SKM-1 (cell line): Measurements from ENCODE around the gene ARHGAP15.

Experiments
- DNase-seq: peaks from one replicate; lab custom pipeline; 2025; ENCODE audit not compliant: unreplicated experiment; lab: John Stamatoyannopoulos, UW

Gene ARHGAP15

DNA sequence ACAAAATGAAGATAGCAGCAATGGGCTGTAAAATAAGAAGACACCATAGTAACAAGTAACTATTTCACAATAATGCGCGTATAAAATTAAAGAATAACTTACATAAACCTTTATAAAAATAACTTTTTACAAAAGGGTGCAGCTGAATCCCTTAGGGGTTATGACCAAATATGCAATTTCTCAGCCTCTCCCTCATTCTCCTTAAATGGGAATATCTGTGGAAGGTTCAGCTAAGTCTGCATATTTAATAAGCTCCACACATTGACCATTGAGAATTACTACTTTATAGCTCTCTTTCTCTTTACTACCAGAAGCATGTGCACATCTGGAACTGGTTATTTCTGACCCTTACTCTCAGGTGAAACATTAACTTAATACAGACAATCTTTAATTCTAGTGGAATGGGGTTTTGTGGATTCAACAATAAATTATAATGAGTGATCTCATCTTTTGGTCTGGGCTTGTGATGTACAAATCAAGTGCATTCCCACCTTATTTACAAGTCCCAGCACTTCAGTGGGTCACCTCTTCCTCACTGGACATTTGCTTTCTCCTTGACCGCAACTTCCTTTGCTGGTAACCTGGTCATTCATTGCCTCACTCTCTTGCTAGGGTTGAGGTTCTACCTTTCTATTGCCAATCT is 15.7 kb downstream of the ARHGAP15 start:
- DNase-seq = no peak

DNA sequence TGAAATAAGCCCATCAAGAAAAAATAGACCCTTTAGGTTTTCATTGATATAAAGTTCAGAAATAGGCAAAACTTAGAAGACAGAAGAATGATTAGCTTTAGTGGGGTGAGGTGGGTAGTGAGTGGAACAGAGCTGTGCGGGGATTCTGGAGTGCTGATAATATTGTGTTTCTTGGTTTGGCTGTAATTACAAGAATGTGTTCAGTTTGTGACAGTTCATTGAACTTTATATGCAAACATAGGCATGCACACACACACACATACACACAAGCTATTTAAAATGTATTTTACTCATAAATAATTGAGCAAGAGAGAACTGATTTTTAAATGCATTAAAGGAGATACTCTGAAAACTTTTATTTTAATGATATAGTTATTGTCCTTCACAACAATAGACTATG is 17.1 kb downstream of the ARHGAP15 start:
- DNase-seq = no peak

DNA sequence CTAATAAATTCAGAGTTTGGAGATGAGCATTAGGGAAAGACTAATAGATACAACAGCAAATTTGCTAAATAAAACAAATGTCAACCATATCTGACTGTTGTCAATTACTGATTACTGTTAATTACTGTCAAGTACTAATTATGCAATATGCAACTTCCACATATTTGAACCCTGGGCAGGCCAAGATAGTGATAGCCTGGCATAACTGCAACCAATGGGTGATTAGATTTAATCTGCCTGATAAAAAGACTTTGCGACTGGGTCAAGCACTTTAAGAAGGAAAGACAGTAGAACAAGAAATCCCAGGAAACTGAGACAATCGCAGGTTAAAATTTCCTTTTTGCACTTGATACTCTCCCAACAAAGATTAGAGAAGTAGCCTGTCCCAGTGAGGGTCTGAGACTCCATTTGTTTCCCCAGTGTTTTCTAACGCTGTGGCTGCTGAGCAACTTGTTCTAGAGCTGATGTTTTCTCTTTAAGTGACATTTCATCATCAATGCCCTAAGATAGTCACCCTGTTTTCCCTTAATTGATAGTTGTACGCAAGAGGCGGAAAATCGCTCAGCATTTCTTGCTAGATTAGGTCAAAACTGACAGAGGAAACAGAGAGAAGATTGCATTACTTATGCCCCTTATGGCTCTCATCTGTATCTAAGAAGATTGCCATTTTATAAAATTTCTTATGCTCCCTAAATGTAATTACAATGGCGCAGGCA is 17.8 kb downstream of the ARHGAP15 start:
- no peak for DNase-seq

DNA sequence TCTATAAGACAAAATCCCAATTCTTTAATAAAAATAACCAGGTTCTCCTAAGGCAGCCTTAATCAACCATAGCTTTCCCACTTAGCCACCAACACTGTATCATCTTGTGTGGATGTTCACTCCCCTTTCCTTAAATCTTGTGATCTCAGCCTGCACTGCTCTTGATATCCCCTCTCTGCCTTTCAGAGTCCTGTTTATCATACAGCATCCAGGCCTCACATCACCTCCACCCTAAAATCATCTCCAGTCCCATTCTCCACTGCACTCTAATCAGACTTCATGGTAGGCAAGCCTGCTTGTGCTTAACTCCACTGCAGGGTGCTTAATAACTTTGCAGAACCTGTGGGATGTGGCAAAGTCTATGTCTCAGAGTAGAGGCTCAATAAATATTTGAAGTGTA is 18.8 kb downstream of the ARHGAP15 start:
- DNase-seq = no peak

DNA sequence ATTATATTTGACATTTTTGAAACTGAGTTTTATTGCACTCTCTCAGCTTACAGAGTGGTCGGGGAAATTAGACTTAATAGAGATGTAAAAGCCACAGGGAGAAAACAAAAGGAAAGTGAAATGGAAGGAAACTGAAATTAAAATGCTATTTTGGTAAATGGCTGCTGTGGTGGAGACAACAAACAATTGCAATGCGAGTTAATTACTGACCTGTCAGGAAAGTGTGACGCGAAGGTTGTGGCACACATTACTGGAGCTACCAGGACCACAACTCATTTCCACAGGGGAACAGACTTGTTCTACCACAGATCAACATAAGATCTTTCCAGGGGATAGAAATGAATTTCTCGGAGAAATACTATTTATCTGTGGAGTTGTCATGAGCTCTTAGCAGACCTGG is 19.5 kb downstream of the ARHGAP15 start:
- no peak for DNase-seq

DNA sequence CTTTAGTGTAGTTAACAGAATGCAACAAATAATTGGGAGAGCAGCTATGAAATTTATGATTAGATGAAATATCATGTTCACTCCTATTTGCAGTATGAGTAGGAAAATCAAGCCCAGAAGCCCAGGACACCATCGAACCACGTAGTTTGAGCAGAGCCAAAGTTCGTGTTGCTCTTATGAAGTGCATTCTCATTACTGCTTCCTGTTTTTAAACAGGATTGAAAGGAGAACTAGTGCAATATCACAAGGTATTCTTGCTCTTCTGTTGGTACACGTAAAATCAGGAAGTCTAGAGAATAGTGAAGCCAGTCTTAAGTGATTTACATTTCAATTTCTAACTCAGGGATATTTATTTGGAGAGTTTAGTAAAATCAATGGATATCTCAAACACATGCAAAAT is 21.1 kb downstream of the ARHGAP15 start:
- DNase-seq = peak; percentile 94

DNA sequence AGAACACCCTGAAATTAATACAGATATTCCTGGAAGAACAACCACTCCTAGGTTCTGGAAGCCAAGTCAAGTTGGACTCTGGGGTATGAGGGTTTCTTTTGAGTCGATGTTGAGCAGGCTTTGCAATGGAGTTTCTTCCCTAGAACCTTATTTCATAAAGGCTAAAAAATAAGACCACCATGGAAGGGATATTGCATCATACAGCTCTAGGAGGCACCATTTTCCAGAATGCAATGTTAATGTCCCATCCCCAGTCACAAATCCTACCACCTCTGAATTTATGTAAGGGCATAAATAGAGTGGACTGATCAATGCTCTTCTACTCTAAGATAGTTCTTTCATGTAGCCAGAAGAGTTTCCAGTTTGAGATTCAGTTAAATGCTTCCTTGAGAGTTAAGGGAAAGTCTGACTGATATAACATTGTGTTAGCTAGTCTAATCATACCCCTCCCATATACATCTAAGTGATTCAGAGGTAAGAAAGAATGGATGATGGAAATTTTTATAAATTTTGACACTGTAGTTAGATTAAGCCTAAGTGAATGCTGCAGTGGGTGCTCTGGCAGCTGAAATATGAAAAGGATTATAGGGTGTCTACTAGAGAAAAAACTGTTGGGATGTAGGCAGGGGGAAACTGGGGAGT is 22.0 kb downstream of the ARHGAP15 start:
- no peak for DNase-seq

DNA sequence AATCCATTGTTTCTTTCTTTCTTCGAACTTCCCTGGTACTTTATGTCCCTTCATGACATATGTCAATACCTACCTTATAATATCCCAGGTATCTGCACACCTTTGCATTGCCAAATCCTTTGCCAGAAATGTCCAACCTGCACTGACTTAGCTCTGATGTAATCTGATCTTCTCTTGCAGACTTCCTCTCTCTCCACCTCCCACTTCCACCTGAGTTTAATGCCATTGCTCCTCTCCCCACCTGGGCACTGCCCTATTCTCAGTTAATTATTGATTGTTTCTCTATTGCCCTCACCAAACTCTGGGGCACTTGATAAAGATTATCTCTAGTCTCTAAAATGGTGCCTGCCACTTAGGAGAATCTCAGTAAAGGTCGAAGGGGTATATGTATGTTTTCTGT is 23.0 kb downstream of the ARHGAP15 start:
- DNase-seq = no peak

DNA sequence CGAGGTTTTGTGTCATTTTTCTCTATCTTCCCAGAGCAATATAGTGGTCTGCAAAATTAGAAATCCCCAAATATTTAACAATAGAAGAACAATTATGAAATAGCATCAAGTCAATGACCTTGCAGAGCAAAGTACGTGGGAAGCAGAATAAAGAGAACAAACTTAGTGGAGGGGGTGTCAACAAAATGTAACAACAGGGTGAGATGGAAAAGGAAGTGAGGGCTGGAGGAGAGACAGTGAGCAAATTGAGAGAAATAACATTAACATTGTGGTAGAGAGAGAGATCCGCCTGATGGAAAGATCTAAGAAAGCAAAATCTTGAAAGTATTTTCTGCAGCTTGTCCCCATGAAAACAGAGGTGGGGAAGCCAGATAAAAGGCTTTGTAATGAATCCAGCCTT is 23.4 kb downstream of the ARHGAP15 start:
- no peak for DNase-seq

DNA sequence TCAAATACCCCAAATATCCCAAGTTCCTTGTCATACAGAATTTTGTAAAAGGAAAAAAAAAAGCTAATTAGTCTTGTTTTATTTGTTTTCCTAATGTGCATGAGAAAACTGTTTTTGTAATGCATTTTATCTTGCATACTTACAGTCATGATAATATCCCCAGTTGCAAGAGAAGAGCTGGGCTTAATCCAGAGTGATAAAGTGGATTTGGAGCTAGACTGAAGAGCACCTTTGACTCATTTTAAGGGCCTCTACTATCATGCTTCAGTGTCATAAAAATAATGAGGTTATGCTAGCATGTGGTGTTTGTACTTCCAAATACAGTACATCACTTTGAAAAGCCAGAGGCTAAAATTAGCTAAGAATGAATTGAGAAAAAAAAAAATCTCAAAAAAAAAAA is 26.4 kb downstream of the ARHGAP15 start:
- DNase-seq = no peak

DNA sequence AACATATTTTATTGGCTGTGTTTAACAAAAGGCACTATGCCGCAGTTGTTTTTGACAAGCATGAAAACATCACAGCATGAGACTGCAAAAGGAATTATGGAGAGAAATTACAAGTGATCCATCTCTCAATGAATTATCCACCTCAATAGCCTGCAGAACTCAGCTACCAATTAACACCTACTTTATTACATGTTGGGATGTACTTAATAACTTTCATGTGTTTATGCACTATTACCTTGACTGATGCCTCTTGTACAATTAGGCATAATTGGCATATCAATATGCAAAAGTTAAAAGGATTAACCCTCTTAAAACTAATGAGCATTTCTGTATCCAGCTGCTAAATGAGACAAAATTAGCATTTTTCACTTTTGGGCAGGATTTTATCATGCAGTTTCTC is 27.8 kb downstream of the ARHGAP15 start:
- no peak for DNase-seq

DNA sequence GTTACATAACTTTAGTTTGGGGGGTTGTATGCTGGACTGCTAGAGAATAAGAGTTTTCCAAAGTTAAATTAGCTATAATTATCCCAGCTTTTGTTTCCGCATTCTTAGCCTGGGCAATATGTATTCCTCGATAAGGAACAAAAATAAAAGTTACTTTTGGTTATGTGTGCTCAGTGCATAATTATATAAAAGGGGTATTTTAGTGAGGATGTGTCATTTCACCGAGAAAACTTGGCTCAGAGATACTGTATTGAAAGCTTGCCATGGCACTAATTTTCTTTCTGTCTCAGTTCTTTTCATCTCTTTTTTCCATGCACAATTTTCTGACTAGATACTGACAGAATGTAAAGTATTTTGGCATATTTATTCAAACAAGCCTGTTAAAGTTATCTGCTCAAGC is 28.2 kb downstream of the ARHGAP15 start:
- no peak for DNase-seq

DNA sequence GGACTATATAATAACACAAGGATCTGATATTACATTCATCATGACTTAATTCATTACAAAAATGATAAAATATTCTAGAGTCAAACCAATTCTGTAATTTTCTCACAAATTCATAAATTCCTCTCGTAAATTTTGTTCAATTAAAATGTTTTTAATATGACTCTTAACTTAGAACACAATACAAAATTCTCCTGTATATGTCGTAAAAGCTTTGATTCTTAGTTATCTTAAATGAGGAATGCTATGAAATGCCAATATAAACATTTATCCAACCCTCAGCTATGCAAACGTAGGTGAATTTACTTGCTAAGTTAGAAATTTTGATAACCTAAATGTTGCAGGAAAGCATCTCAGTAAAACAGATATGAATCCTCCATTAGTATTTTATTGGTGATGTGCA is 28.9 kb downstream of the ARHGAP15 start:
- DNase-seq = no peak

DNA sequence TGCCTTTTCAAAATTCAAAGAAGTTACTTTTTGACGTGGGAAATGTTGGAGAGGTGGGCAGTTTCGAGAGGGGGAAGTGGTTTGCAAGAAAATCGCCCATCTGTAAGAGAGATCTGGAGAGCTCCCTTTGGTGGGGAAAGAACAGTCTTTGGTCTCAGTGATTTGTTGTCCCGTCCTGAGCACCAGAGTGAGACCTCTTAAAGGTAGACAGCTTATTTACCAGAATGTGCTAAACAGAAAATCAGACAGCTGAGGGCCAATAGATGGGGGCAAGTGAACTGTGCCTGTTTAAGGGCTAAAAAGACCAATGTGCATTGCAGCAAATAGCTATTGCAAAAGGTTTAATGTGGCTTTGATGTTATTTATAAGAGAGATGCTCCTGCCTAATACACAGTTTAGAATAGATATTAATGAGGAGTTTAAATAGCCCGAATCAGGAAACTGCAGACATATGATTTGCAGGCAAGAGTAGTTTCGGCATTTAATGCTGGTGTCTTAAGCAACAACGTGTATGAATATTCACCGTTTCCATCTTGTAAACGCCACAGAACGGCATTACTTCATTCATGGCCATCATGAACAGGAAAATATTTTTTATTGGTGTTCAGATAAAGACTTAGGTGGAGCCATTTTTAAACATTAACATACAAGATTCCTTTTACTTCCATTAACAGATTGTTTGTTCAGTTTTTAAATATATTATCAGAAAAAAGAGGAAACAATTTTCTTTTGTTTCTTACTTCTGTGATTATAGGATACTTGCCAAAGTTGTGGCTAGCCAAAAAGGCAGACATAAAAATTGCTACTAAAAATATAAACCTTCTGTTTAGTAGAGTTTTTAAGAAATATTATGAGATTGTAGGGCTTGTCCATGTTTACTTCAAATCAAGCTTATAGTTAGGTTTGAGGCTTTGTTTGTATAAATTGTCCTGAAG is 29.6 kb downstream of the ARHGAP15 start:
- DNase-seq = no peak

DNA sequence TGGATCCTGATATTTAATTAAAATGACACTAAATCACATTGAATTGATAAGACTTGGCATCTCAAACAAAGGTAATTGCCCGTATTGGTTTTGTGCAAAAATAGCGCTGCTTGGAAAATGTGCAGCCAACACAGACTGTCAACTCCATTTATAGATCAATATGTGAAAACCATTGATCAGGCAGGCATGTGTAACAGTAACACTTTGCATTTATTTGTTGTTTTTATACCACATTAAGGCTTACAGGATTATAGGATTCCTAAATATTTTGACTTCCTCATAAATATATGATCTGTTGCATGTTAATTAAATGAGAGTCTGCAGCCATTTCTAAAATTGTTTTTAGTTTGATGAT is 30.2 kb downstream of the ARHGAP15 start:
- DNase-seq = no peak

DNA sequence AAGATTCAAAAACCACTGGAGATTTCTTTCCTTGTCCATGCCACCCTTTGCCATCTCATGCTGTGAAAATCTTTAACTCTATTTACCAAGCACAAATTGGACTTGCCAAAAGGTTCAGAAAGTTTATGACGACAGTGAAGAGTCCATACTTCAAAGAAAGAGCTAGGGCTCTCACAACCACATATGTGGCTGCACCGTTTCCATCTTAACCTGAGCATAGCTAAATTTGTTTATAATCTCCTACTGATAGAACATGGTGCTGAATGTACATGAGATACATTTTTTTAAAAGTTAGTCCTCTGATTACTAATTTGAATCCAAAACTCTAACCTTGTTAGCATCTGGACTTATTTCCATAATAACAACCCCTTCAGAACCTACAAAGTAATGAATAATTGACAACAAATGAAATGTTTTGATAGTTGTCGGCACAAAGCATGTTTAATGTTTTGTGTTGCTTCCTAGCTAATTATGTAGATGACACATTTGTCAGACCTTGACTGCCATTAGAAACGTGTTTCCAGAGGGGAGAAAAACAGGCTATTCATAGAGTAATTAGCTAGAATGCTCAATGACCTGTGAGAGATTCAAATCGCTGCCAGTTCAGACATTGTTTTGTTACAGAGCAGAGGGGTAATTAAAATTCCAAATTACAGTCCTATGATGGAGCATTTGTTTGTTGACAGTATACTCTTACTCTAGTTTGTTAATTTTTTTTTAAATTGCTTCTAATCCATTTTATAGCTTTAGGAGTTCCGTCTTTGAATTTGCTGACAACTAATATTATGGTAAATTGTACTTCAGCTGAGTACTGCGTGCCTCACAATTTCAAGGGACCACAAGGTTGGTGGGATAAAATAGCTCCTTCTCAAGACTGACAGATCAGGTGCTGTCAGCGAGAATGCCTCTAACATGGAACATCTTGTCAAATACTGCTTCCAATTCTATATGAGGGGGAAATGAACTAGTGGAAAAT is 31.8 kb downstream of the ARHGAP15 start:
- no peak for DNase-seq

DNA sequence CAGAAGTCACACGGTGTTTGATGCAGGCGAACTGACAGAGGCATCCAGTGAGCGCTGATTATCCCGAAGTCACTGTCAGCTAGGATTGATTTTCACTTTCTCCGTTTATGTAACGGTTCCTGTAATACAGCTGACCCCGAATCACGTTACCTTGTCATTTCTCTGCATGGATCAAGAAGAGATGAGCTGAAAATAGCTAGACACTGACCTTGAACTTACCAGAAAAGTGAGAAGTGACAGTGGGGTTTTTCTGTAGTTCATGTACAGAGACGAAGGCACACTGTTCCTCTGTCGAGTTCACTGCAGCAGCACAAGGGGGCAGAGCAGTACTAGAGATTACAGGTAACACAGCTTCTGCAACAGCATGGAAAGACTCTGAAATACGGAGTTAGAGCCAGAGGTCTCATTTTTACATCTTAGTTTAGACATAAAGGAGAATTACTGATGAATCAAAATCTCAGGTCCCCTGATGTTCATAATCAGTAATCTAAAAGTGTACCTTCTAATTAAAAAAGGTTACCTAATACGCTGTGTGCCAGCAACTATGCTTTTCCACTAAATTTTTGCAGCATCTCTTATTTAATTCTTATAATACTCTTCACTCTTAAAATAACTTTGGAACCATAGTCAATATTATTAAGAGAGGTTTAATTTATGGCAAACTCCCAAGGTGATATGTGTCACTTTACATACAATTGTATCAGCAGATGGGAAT is 33.1 kb downstream of the ARHGAP15 start:
- DNase-seq = no peak

DNA sequence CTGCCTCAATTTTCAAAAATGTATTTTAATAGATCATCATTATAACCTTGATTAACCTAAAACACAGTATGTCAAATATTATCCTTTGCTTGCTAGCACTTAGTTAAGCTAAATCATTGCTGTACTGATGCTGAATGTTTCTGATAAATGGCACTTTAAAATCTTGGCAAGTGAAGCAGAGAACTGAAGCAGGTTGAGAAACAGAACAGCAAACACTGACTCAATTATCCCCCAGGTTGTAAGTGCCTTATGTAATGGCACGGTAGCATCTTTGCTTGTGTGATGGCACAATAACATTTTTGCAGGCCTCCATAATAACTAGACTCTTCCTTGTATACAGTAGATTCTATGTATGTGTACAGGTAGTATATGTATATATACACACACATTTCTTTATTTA is 33.8 kb downstream of the ARHGAP15 start:
- DNase-seq = no peak

DNA sequence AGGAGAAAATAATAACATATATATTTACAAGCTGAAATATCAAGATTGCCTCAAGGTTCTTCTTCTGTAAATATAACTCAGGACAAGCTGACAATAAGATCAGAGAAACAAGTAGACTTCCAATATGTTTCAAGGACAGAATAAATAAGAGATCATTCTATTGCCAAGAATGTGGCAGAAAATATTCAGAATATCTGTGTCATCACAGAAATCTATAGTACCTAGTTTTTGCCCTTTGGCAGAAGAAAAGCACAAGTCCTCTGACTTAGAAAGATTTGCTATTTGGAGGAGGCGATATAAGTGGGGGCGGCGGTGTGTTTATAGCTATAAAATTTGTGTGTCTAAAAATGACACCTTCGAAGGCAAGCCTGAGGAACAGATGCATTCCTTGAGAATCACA is 34.3 kb downstream of the ARHGAP15 start:
- no peak for DNase-seq

DNA sequence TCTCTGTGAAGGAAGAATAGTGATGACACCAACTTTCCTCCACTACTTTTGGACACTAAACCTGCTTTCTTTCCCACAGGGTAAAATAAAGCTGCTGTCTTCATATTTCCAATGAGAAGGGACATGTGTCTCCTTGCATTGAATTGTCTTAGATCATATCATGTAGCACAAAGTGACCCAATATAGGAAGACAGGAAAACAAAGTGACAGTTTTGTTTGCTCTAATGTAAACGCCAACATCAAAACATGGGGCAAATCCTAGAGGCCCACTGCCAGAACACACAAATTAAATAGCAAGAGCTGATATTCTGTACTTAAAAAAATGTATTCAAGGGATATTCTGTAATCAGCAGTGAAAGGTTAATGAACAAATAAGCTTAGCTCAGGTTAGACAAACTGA is 36.1 kb downstream of the ARHGAP15 start:
- no peak for DNase-seq
